ENCODE data around the gene PCDHGA3. TPM values are rescaled to one million over a fixed set of nuclear protein-coding genes. Genes with fewer than 3 reads are reported as not detected.

Gene PCDHGA3
- total RNA-seq (not detected in 2 replicates), polyA plus RNA-seq (0.45 TPM in 1 of 2 replicates, not detected in the other)

GRCh38 chr5:141343242-141343952, at the start of gene PCDHGA3:
Gene PCDHGA3 (plus strand): TSS chr5:141343829. CDS start chr5:141344034, 205 bp downstream.
- H4K20me1 ChIP-seq (ENCODE audit: insufficient read depth, poor library complexity, severe bottlenecking) = no peaks in the 10 kb centered on the region
- H3K4me1 ChIP-seq (ENCODE audit: insufficient read depth) = no peaks in the 10 kb centered on the region
- TF ChIP-seq EZH2 (IDR thresholded peaks at IDR 0.05; ENCODE audit: borderline replicate concordance) (no peak), CTCF (IDR thresholded peaks at IDR 0.05; ENCODE audit: poor library complexity) (no peak), EZH2phosphoT487 (IDR thresholded peaks at IDR 0.05; ENCODE audit: low read depth, severe bottlenecking, unreplicated experiment) (no peak)
- H3K4me3 ChIP-seq = no peak within 1 kb of the TSS
- no peaks in the 10 kb centered on the region for H3K79me2 ChIP-seq
- no peak within 1 kb of the TSS for H3K27ac ChIP-seq
- no peak within 1 kb of the TSS for H2AFZ ChIP-seq
- H3K9me2 ChIP-seq (replicated peaks; ENCODE audit: insufficient read depth) = no peaks in the 10 kb centered on the region
- H3K4me2 ChIP-seq = no peak within 1 kb of the TSS
- H3K9me3 ChIP-seq (ENCODE audit: low read depth) = no peaks in the 10 kb centered on the region
- no peaks in the 10 kb centered on the region for H3K27me3 ChIP-seq
- no peaks in the 10 kb centered on the region for H3K36me3 ChIP-seq (replicated peaks; ENCODE audit: insufficient read depth, low read depth)
- 79% methylated on average over 9 of the region's 9 CpGs for WGBS (ENCODE audit: low lambda C conversion rate, missing lambda C conversion rate)
- no peak for DNase-seq (ENCODE audit: low spot score)

GRCh38 chr5:141298376-141298775, 45.3 kb upstream of the PCDHGA3 start:
- H3K27me3 ChIP-seq = no peaks in the 10 kb centered on the region
- H3K9me3 ChIP-seq (ENCODE audit: low read depth) = peaks cover 42% of the 10 kb centered on the region
- H2AFZ ChIP-seq = no peak overlapping the region
- H3K4me3 ChIP-seq = no peak overlapping the region
- no peak for DNase-seq (ENCODE audit: low spot score)
- no peaks in the 10 kb centered on the region for H3K36me3 ChIP-seq (replicated peaks; ENCODE audit: insufficient read depth, low read depth)
- H3K4me1 ChIP-seq (ENCODE audit: insufficient read depth) = no peaks in the 10 kb centered on the region
- H3K79me2 ChIP-seq = peaks cover 8% of the 10 kb centered on the region
- H3K27ac ChIP-seq = no peak overlapping the region
- no peaks in the 10 kb centered on the region for H4K20me1 ChIP-seq (ENCODE audit: insufficient read depth, poor library complexity, severe bottlenecking)
- H3K4me2 ChIP-seq = no peak overlapping the region
- no peak for TF ChIP-seq EZH2phosphoT487 (IDR thresholded peaks at IDR 0.05; ENCODE audit: low read depth, severe bottlenecking, unreplicated experiment)
- no peak for TF ChIP-seq CTCF (IDR thresholded peaks at IDR 0.05; ENCODE audit: poor library complexity)
- TF ChIP-seq EZH2 (IDR thresholded peaks at IDR 0.05; ENCODE audit: borderline replicate concordance) = no peak
- WGBS (ENCODE audit: low lambda C conversion rate, missing lambda C conversion rate) = 60% methylated on average over 4 of the region's 4 CpGs
- no peaks in the 10 kb centered on the region for H3K9me2 ChIP-seq (replicated peaks; ENCODE audit: insufficient read depth)

GRCh38 chr5:141303756-141304155, 39.9 kb upstream of the PCDHGA3 start, which contains the start of gene SLC25A2:
Gene SLC25A2 (minus strand): TSS chr5:141304049. CDS start chr5:141303865, 184 bp downstream.
- Histone ChIP-seq H3K4me1 (ENCODE audit: insufficient read depth) (no peaks in the 10 kb centered on the region), H3K27ac (no peak within 1 kb of the TSS), H3K36me3 (replicated peaks; ENCODE audit: insufficient read depth, low read depth) (no peaks in the 10 kb centered on the region), H3K4me2 (no peak within 1 kb of the TSS), H3K27me3 (no peaks in the 10 kb centered on the region), H3K79me2 (peaks cover 6% of the 10 kb centered on the region), H4K20me1 (ENCODE audit: insufficient read depth, poor library complexity, severe bottlenecking) (no peaks in the 10 kb centered on the region), H2AFZ (no peak within 1 kb of the TSS), H3K4me3 (no peak within 1 kb of the TSS), H3K9me2 (replicated peaks; ENCODE audit: insufficient read depth) (no peaks in the 10 kb centered on the region), H3K9me3 (ENCODE audit: low read depth) (peaks cover 36% of the 10 kb centered on the region)
- DNase-seq (ENCODE audit: low spot score) = no peak
- TF ChIP-seq EZH2 (IDR thresholded peaks at IDR 0.05; ENCODE audit: borderline replicate concordance) (no peak), CTCF (IDR thresholded peaks at IDR 0.05; ENCODE audit: poor library complexity) (no peak), EZH2phosphoT487 (IDR thresholded peaks at IDR 0.05; ENCODE audit: low read depth, severe bottlenecking, unreplicated experiment) (no peak)
- WGBS (ENCODE audit: low lambda C conversion rate, missing lambda C conversion rate) = over 99% methylated on average over 24 of the region's 36 CpGs

All from hepatocyte (in vitro differentiated cells).